DND-41 (cell line): ENCODE data around the gene PLEKHM3.

Experiments
- ATAC-seq: fragments of 200-7000 bp; cut with Tn5 transposase; 3 replicates; pipeline ENCODE4 v1.9.1; 2021; ENCODE audit warnings: low read depth; ENCODE audit not compliant: insufficient read depth
- DNase-seq: peaks from one replicate; pipeline ENCODE4 v3.0.0-alpha.2; 2020
- H2AFZ ChIP-seq: 2 replicates; pipeline ENCODE4 v1.6.0; 2012; ENCODE audit warnings: low read depth, low read length
- H3K27ac ChIP-seq: 2 replicates; pipeline ENCODE4 v1.5.1; 2012; ENCODE audit warnings: low read length, inconsistent platforms
- H3K27me3 ChIP-seq: fragments of 200-600 bp; sonication (generic); 2 replicates; pipeline ENCODE4 v1.6.0; 2012; ENCODE audit warnings: low read length, mild to moderate bottlenecking, inconsistent platforms; ENCODE audit not compliant: insufficient read depth, poor library complexity
- H3K36me3 ChIP-seq: 2 replicates; pipeline ENCODE4 v1.5.1; 2012; ENCODE audit warnings: low read length, inconsistent platforms; ENCODE audit not compliant: insufficient read depth
- H3K4me1 ChIP-seq: 2 replicates; pipeline ENCODE4 v1.5.1; 2012; ENCODE audit warnings: mild to moderate bottlenecking, low read length; ENCODE audit not compliant: insufficient read depth
- H3K4me2 ChIP-seq: 2 replicates; pipeline ENCODE4 v1.6.0; 2012; ENCODE audit warnings: mild to moderate bottlenecking, moderate library complexity, low read length, inconsistent platforms; ENCODE audit not compliant: insufficient read depth
- H3K4me3 ChIP-seq, 2 experiments: fragments of 200-600 bp in 1 of 2; shearing (Covaris generic) in 1 of 2; 2 replicates each; pipeline ENCODE4 v1.5.1; 2012 to 2016; ENCODE audit warnings: inconsistent platforms in 2 of 2, low read length in 2 of 2, mild to moderate bottlenecking in 2 of 2, low read depth in 1 of 2, moderate library complexity in 1 of 2
- H3K79me2 ChIP-seq: 2 replicates; pipeline ENCODE4 v1.6.0; 2012; ENCODE audit warnings: low read length, inconsistent platforms; ENCODE audit not compliant: insufficient read depth
- H3K9ac ChIP-seq: 2 replicates; pipeline ENCODE4 v1.6.0; 2012; ENCODE audit warnings: low read depth, mild to moderate bottlenecking, inconsistent platforms, low read length, moderate library complexity
- H3K9me3 ChIP-seq: 2 replicates; pipeline ENCODE4 v1.5.1; 2012; ENCODE audit warnings: low read length, moderate library complexity, mild to moderate bottlenecking, inconsistent platforms; ENCODE audit not compliant: insufficient read depth, severe bottlenecking
- H4K20me1 ChIP-seq: 2 replicates; pipeline ENCODE4 v1.6.0; 2012; ENCODE audit warnings: low read length; ENCODE audit not compliant: insufficient read depth
- EZH2 ChIP-seq: IDR thresholded peaks from 3 replicates; pipeline ENCODE4 v1.6.1; 2012; ENCODE audit warnings: borderline replicate concordance, low read depth, mild to moderate bottlenecking, moderate library complexity, low read length, inconsistent platforms; ENCODE audit not compliant: severe bottlenecking
- TF ChIP-seq, protein P1 (sequence below): IDR thresholded peaks from 2 replicates; pipeline ENCODE4 v1.5.1; 2012; ENCODE audit warnings: borderline replicate concordance, low read length, moderate library complexity, mild to moderate bottlenecking; ENCODE audit not compliant: poor library complexity, severe bottlenecking; ENCODE audit errors: extremely low read depth

Gene PLEKHM3

GRCh38 chr2:208049006-208049405 lies 23.7 kb upstream of the PLEKHM3 start:
- H3K27ac ChIP-seq = no peak overlapping the region
- ATAC-seq = no peak
- no peaks in the 10 kb centered on the region for H3K79me2 ChIP-seq
- no peaks in the 10 kb centered on the region for H4K20me1 ChIP-seq
- no peak for DNase-seq
- H3K9ac ChIP-seq = no peak overlapping the region
- TF ChIP-seq EZH2 = no peak
- TF ChIP-seq, protein P1, sequence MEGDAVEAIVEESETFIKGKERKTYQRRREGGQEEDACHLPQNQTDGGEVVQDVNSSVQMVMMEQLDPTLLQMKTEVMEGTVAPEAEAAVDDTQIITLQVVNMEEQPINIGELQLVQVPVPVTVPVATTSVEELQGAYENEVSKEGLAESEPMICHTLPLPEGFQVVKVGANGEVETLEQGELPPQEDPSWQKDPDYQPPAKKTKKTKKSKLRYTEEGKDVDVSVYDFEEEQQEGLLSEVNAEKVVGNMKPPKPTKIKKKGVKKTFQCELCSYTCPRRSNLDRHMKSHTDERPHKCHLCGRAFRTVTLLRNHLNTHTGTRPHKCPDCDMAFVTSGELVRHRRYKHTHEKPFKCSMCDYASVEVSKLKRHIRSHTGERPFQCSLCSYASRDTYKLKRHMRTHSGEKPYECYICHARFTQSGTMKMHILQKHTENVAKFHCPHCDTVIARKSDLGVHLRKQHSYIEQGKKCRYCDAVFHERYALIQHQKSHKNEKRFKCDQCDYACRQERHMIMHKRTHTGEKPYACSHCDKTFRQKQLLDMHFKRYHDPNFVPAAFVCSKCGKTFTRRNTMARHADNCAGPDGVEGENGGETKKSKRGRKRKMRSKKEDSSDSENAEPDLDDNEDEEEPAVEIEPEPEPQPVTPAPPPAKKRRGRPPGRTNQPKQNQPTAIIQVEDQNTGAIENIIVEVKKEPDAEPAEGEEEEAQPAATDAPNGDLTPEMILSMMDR = no peak
- H3K4me1 ChIP-seq = no peaks in the 10 kb centered on the region
- H3K4me3 ChIP-seq = no peak overlapping the region
- H3K27me3 ChIP-seq = no peaks in the 10 kb centered on the region
- H3K4me2 ChIP-seq = no peak overlapping the region
- H2AFZ ChIP-seq = no peak overlapping the region
- no peaks in the 10 kb centered on the region for H3K36me3 ChIP-seq
- H3K9me3 ChIP-seq = no peaks in the 10 kb centered on the region

- DNase-seq (no peak), ATAC-seq (no peak)
- Histone ChIP-seq H3K9me3 (no peaks in the 10 kb centered on the region), H3K4me3 (no peak overlapping the region), H3K27ac (no peak overlapping the region), H3K4me2 (no peak overlapping the region), H3K4me1 (no peaks in the 10 kb centered on the region), H2AFZ (no peak overlapping the region), H4K20me1 (no peaks in the 10 kb centered on the region), H3K27me3 (no peaks in the 10 kb centered on the region), H3K36me3 (no peaks in the 10 kb centered on the region), H3K9ac (no peak overlapping the region), H3K79me2 (no peaks in the 10 kb centered on the region)
- TF ChIP-seq EZH2 = no peak
- TF ChIP-seq, protein P1 = no peak
Measured at GRCh38 chr2:208047840-208048239, 22.5 kb upstream of the PLEKHM3 start.

- Histone ChIP-seq H3K4me2 (no peak overlapping the region), H3K27ac (no peak overlapping the region), H3K9me3 (no peaks in the 10 kb centered on the region), H4K20me1 (no peaks in the 10 kb centered on the region), H2AFZ (no peak overlapping the region), H3K9ac (no peak overlapping the region), H3K27me3 (no peaks in the 10 kb centered on the region), H3K79me2 (no peaks in the 10 kb centered on the region), H3K36me3 (no peaks in the 10 kb centered on the region), H3K4me3 (no peak overlapping the region), H3K4me1 (no peaks in the 10 kb centered on the region)
- DNase-seq (no peak), ATAC-seq (no peak)
- TF ChIP-seq, protein P1 = no peak
- no peak for TF ChIP-seq EZH2
Measured at GRCh38 chr2:208046686-208047085, 21.4 kb upstream of the PLEKHM3 start.

GRCh38 chr2:208042450-208042849 lies 17.1 kb upstream of the PLEKHM3 start:
- Histone ChIP-seq H2AFZ (no peak overlapping the region), H4K20me1 (no peaks in the 10 kb centered on the region), H3K9ac (no peak overlapping the region), H3K9me3 (no peaks in the 10 kb centered on the region), H3K79me2 (no peaks in the 10 kb centered on the region), H3K4me3 (no peak overlapping the region), H3K27ac (no peak overlapping the region), H3K4me1 (no peaks in the 10 kb centered on the region), H3K27me3 (no peaks in the 10 kb centered on the region), H3K36me3 (no peaks in the 10 kb centered on the region), H3K4me2 (no peak overlapping the region)
- no peak for TF ChIP-seq EZH2
- TF ChIP-seq, protein P1 = no peak
- DNase-seq = no peak
- no peak for ATAC-seq
